ENCODE data around the gene RBM12.

DNA sequence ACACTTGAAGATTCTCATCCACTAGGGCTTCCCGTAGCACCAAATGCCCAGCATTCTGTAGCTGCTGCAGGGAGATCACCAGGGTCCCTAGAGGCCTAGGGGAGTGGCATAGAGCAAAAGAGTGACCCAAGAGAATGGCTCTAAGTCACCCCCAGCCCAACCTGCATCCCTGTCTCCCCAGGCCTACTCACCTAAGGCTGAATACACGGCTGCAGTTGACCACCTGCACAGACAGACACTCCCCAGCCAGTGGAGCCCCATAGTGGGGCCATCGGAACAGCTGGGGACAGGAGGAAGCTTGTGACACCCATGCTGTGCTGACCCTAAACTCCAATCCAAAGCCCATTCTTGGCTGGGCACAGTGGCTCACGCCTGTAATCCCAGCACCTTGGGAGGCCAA, 58.6 kb downstream of the RBM12 start:
- TF ChIP-seq CTCF (IDR thresholded peaks at IDR 0.05; ENCODE audit: extremely low read depth in 1 of 2, insufficient read depth in 1 of 2, low read depth in 1 of 2, low read length in 2 of 2), result no peak
- TF ChIP-seq POLR2AphosphoS5 (IDR thresholded peaks at IDR 0.05; ENCODE audit: insufficient read depth, low read depth, low read length), result no peak
- no peak for TF ChIP-seq FOS (IDR thresholded peaks at IDR 0.05; ENCODE audit: borderline replicate concordance, insufficient read depth, low read length)

Measured in endothelial cell of umbilical vein (primary cell).